HepG2 (cell line): Measurements from ENCODE around the gene ASXL1. TPM values are rescaled to one million over a fixed set of nuclear protein-coding genes. Genes with fewer than 3 reads are reported as not detected.

Source experiments
- ATAC-seq: fragments of 200-7000 bp; cut with Tn5 transposase; 3 replicates; pipeline ENCODE4 v1.9.1; 2020; ENCODE audit warnings: mild to moderate bottlenecking, moderate library complexity
- BruUV-seq: library from RNA; stranded (reverse); fragments of 400-500 nt; replicated peaks from 2 replicates; lab custom pipeline; 2021; lab: Mats Ljungman, UMichigan
- CTCF ChIA-PET: fragments of 300-600 bp; formaldehyde crosslinking; extraction: SDS; loops from one replicate; lab custom pipeline; 2021; ENCODE audit warnings: low total read pairs, inconsistent platforms, low intra/inter-chr PET ratio; lab: Yijun Ruan, JAX
- POLR2A ChIA-PET: fragments of 350-600 bp; sonication (Branson Sonifier 250); formaldehyde crosslinking; loops from one replicate; lab custom pipeline; 2020; ENCODE audit warnings: antibody characterized with exemption, inconsistent platforms; lab: Yijun Ruan, JAX
- DNase-seq: peaks from one replicate; pipeline ENCODE4 v3.0.0-alpha.2; 2015; ENCODE audit warnings: low spot score
- FAIRE-seq: peaks from 3 replicates; lab custom pipeline; 2011; peaks lifted over from hg19 to GRCh38; lab: Jason Lieb, UNC
- H2AFZ ChIP-seq: one replicate; pipeline ENCODE4 v1.6.1; 2011; ENCODE audit warnings: low read length, inconsistent platforms
- H3K27ac ChIP-seq: fragments of 300-600 bp; 3 replicates; pipeline ENCODE4 v1.8.0; 2011; ENCODE audit warnings: mixed run types, mild to moderate bottlenecking, mixed read lengths, low read length, inconsistent platforms; ENCODE audit not compliant: insufficient read depth; ENCODE audit errors: extremely low read length
- H3K27me3 ChIP-seq, 2 experiments: fragments of 200-600 bp in 1 of 2; 2 replicates in 1 of 2; 3 replicates in 1 of 2; pipeline versions ENCODE4 v1.6.0 to v1.8.0; 2011; ENCODE audit warnings: low read length in 2 of 2, mild to moderate bottlenecking in 2 of 2, moderate library complexity in 2 of 2, inconsistent platforms in 1 of 2; ENCODE audit not compliant: insufficient read depth in 2 of 2, control insufficient read depth in 1 of 2
- H3K36me3 ChIP-seq, 2 experiments: fragments of 200-600 bp in 1 of 2; replicated peaks in 1 of 2; 2 replicates in 1 of 2; 3 replicates in 1 of 2; pipeline versions ENCODE4 v1.5.1 to v1.8.0; 2011; ENCODE audit warnings: low read length in 2 of 2, inconsistent platforms in 1 of 2; ENCODE audit not compliant: insufficient read depth in 2 of 2, control insufficient read depth in 1 of 2
- H3K4me1 ChIP-seq: 2 replicates; pipeline ENCODE4 v1.5.1; 2012; ENCODE audit warnings: low read length, inconsistent platforms; ENCODE audit not compliant: insufficient read depth
- H3K4me2 ChIP-seq: 2 replicates; pipeline ENCODE4 v1.6.0; 2011; ENCODE audit warnings: low read depth, low read length, inconsistent platforms
- H3K4me3 ChIP-seq, 3 experiments: fragments of 200-600 bp in 1 of 3; sonication (generic), shearing (Covaris generic) in 1 of 3; replicated peaks in 1 of 3; 2 replicates each; pipeline ENCODE4 v1.5.1; 2011 to 2016; ENCODE audit warnings: low read length in 3 of 3, inconsistent platforms in 2 of 3, low read depth in 2 of 3, mild to moderate bottlenecking in 2 of 3, control low read depth in 1 of 3, mixed read lengths in 1 of 3; ENCODE audit not compliant: insufficient read depth in 1 of 3
- H3K79me2 ChIP-seq: one replicate; pipeline ENCODE4 v1.6.1; 2011; ENCODE audit warnings: low read length, inconsistent platforms; ENCODE audit not compliant: insufficient read depth
- H3K9ac ChIP-seq: 2 replicates; pipeline ENCODE4 v1.6.0; 2011; ENCODE audit warnings: mild to moderate bottlenecking, low read depth, low read length, inconsistent platforms; ENCODE audit not compliant: insufficient read depth
- H3K9me3 ChIP-seq: 2 replicates; pipeline ENCODE4 v1.5.1; 2012; ENCODE audit warnings: mild to moderate bottlenecking, low read length
- H4K20me1 ChIP-seq: 2 replicates; pipeline ENCODE4 v1.6.0; 2011; ENCODE audit warnings: inconsistent platforms, mild to moderate bottlenecking, low read length, moderate library complexity; ENCODE audit not compliant: insufficient read depth
- CEBPB ChIP-seq: IDR thresholded peaks from 2 replicates; pipeline ENCODE4 v1.6.1; 2011; ENCODE audit warnings: low read depth, low read length, improper control_type of control experiment, borderline replicate concordance
- CEBPG ChIP-seq: IDR thresholded peaks from 2 replicates; pipeline ENCODE4 v1.6.1; 2016
- HMGA1 ChIP-seq: sonication (generic); formaldehyde crosslinking; conservative IDR thresholded peaks from 2 replicates; pipeline ENCODE4 v1.4.0; 2020; ENCODE audit warnings: missing genetic modification reagents
- LBX2 ChIP-seq: sonication (generic); formaldehyde crosslinking; IDR thresholded peaks from 2 replicates; pipeline ENCODE4 v1.5.0; 2020; ENCODE audit warnings: missing genetic modification reagents, mild to moderate bottlenecking, borderline replicate concordance
- MAFK ChIP-seq, 2 experiments: IDR thresholded peaks in 1 of 2; conservative IDR thresholded peaks in 1 of 2; 2 replicates each; pipeline ENCODE4 v1.6.1; 2011; ENCODE audit warnings: improper control_type of control experiment in 2 of 2, low read length in 2 of 2
- NCOR1 ChIP-seq: fragments of 200-600 bp; sonication (generic); IDR thresholded peaks from 2 replicates; pipeline ENCODE4 v1.7.0; 2017; ENCODE audit warnings: antibody characterized with exemption, low read length, borderline replicate concordance
- NONO ChIP-seq, 2 experiments: fragments of 450-650 bp in 1 of 2; sonication (generic) in 1 of 2; formaldehyde crosslinking in 1 of 2; IDR thresholded peaks in 1 of 2; conservative IDR thresholded peaks in 1 of 2; 2 replicates each; pipeline versions ENCODE4 v1.6.1 to v1.8.0; 2017 to 2022; ENCODE audit warnings: mild to moderate bottlenecking in 1 of 2, missing genetic modification reagents in 1 of 2, moderate library complexity in 1 of 2
- TCF7 ChIP-seq: sonication (generic); IDR thresholded peaks from 2 replicates; pipeline ENCODE4 v1.6.1; 2016; ENCODE audit warnings: antibody characterized with exemption, low read depth
- TEAD3 ChIP-seq: optimal IDR thresholded peaks from 2 replicates; pipeline ENCODE3; 2016; ENCODE audit warnings: borderline replicate concordance
- ZFP91 ChIP-seq: sonication (generic); formaldehyde crosslinking; IDR thresholded peaks from 2 replicates; pipeline ENCODE4 v1.9.0; 2022; ENCODE audit warnings: missing genetic modification reagents, mild to moderate bottlenecking, borderline replicate concordance
- ZIK1 ChIP-seq: sonication (generic); formaldehyde crosslinking; IDR thresholded peaks from 2 replicates; pipeline ENCODE4 v1.5.0; 2020; ENCODE audit warnings: mild to moderate bottlenecking, low read depth, missing genetic modification reagents, borderline replicate concordance
- ZNF121 ChIP-seq: sonication (generic); formaldehyde crosslinking; IDR thresholded peaks from 2 replicates; pipeline ENCODE4 v1.5.0; 2020; ENCODE audit warnings: mild to moderate bottlenecking, missing genetic modification reagents
- ZNF549 ChIP-seq: sonication (generic); formaldehyde crosslinking; IDR thresholded peaks from 2 replicates; pipeline ENCODE4 v1.5.0; 2020; ENCODE audit warnings: missing genetic modification reagents
- ZSCAN5A ChIP-seq: sonication (generic); formaldehyde crosslinking; IDR thresholded peaks from 2 replicates; pipeline ENCODE4 v1.8.0; 2022; ENCODE audit warnings: mild to moderate bottlenecking, missing genetic modification reagents, borderline replicate concordance
- WGBS: methylation state at CpG from one replicate; pipeline ENCODE4 v1.1.6; 2017; ENCODE audit warnings: low lambda C conversion rate; 5-methylcytosine and 5-hydroxymethylcytosine counted together
- in situ Hi-C: cut with HindIII; loops from 2 replicates; pipeline ENCODE4 v1.10.0; 2017; ENCODE audit warnings: low pct_unique_long_range_greater_than_20kb; ENCODE audit not compliant: extremely low pct_ligation_motif_present
- intact Hi-C: fragments of 100-400 bp; cut with micrococcal nuclease; formaldehyde crosslinking; loops from one replicate; pipeline ENCODE4 v1.10.0; 2022; ENCODE audit not compliant: unreplicated experiment
- polyA plus RNA-seq, 8 experiments: library from polyadenylated mRNA; depleted of rRNA in 3 of 8; stranded (reverse) in 7 of 8; unstranded in 1 of 8; fragments of >200 nt; fragmentation: Illumina TruSeq in 4 of 8; extraction: Trizol in 4 of 8; gene quantifications; 2 replicates each; pipeline versions ENCODE4 v1.2.1 to v1.2.3, GENCODE V29; 2011 to 2016; ENCODE audit warnings: low read depth in 4 of 8, missing spikeins in 1 of 8, mixed read lengths in 1 of 8; ENCODE audit not compliant: insufficient read depth in 1 of 8
- total RNA-seq, 5 experiments: library from RNA; depleted of rRNA; stranded (reverse); fragments of >200 nt; fragmentation: Illumina TruSeq; extraction: Trizol; gene quantifications; 2 replicates each; pipeline ENCODE4 v1.2.3, GENCODE V29; 2016; ENCODE audit warnings: low read depth in 1 of 5

ASXL1 gene
- total and polyA plus RNA-seq, 2 of the 13 experiments (the other 11 are each of a cell fraction or from before 2014, with no cell fraction given): 62.1 to 74.8 TPM

GRCh38 chr20:32343439-32343838 lies 14.7 kb upstream of the ASXL1 start:
- ChIA-PET CTCF (no interaction called here), POLR2A (interaction anchor here (0.6 kb wide), 1 partner anchor 10 kb away, joined by 4 read pairs; no protein-coding TSS in a partner anchor)
- FAIRE-seq: no peak
- H3K9ac ChIP-seq: no peak overlapping the region
- H3K27me3 ChIP-seq: no peaks in the 10 kb centered on the region
- no peak overlapping the region for H3K4me2 ChIP-seq
- H2AFZ ChIP-seq: no peak overlapping the region
- no peak for ATAC-seq
- H3K27ac ChIP-seq: no peak overlapping the region
- no peaks in the 10 kb centered on the region for H3K9me3 ChIP-seq
- peaks cover 52% of the 10 kb centered on the region for H3K4me1 ChIP-seq
- H3K4me3 ChIP-seq: no peak overlapping the region
- intact Hi-C loops: no loop called here
- no TSS peak for BruUV-seq
- no peaks in the 10 kb centered on the region for H3K79me2 ChIP-seq
- H3K36me3 ChIP-seq: no peaks in the 10 kb centered on the region
- no peak for TF ChIP-seq TCF7
- TF ChIP-seq NCOR1: no peak
- TF ChIP-seq HMGA1 (CRISPR knock-in tag): no peak
- 0 out of 2 replicates have a peak, but pooled peaks have one; percentile 18 for TF ChIP-seq ZNF121 (CRISPR knock-in tag)
- TF ChIP-seq TEAD3 (CRISPR knock-in tag): peak; percentile 16
- peak; percentile 71 for TF ChIP-seq CEBPB
- peak; percentile 34; the same call in 1 of the 2 replicates for TF ChIP-seq CEBPG (CRISPR knock-in tag)
- no peak for TF ChIP-seq ZNF549 (CRISPR knock-in tag)
- TF ChIP-seq, all 625 proteins: peak for 4
- in situ Hi-C loops: no loop called here
- WGBS: 95% methylated on average over 3 of the region's 3 CpGs
- H4K20me1 ChIP-seq: no peaks in the 10 kb centered on the region
- DNase-seq: no peak

- WGBS: 21% methylated on average over 7 of the region's 7 CpGs
- H3K4me2 ChIP-seq: peak overlapping the region; percentile 40
- no peak for TF ChIP-seq NONO (IDR thresholded peaks at IDR 0.05)
- TF ChIP-seq NONO (CRISPR knock-in tag; conservative IDR thresholded peaks at IDR 0.05): peak; percentile 56; the same call in 1 of the 2 replicates
- no peak for TF ChIP-seq LBX2 (CRISPR knock-in tag)
- TF ChIP-seq MAFK (conservative IDR thresholded peaks at IDR 0.05 in 1 of 2, IDR thresholded peaks at IDR 0.05 in 1 of 2; ENCODE audit: low read length in 2 of 2): no peak
- peak; percentile 45; the same call in 1 of the 2 replicates for TF ChIP-seq ZFP91 (CRISPR knock-in tag)
- TF ChIP-seq ZSCAN5A (CRISPR knock-in tag): no peak
- no peak for TF ChIP-seq ZIK1
These were observed 13.2 kb upstream of the ASXL1 start for GRCh38 chr20:32344835-32345506.

More at GRCh38 chr20:32344835-32345506, 13.2 kb upstream of the ASXL1 start:
- Histone ChIP-seq H3K9me3 (no peaks in the 10 kb centered on the region), H3K36me3 (no peaks in the 10 kb centered on the region), H3K27me3 (no peaks in the 10 kb centered on the region), H3K79me2 (no peaks in the 10 kb centered on the region), H3K9ac (0 out of 2 replicates have a peak overlapping the region, but pooled peaks have one; percentile 9), H2AFZ (no peak overlapping the region), H3K4me1 (peaks cover 40% of the 10 kb centered on the region), H3K27ac (peak overlapping the region; percentile 20), H3K4me3 (peak overlapping the region in 1 of 3 experiments; percentile 10; a peak in 1 of 6 replicates), H4K20me1 (no peaks in the 10 kb centered on the region)
- BruUV-seq: no TSS peak
- CTCF ChIA-PET: no interaction called here
- intact Hi-C loops (no loop called here), in situ Hi-C loops (no loop called here)
- FAIRE-seq: no peak
- no peak for DNase-seq
- peak; percentile 77 for ATAC-seq
- POLR2A ChIA-PET: interaction anchor here (1.1 to 3.2 kb wide), 4 partner anchors 9 to 55 kb away, joined by 4 to 36 read pairs (median 8); partner anchors contain the start of gene ASXL1
